Upper lobe of left lung (tissue), 4 donors: ENCODE data around the gene GNRH2.

Experiments
- CTCF ChIP-seq, 6 experiments: fragments of 450-650 bp in 4 of 6; fragments of 200-600 bp in 2 of 6; sonication (generic) in 2 of 6; IDR thresholded peaks; one replicate each; pipeline ENCODE4 v1.5.1; 2016 to 2019; ENCODE audit warnings: antibody characterized with exemption in 6 of 6
- POLR2A ChIP-seq, 4 donors: fragments of 450-650 bp; IDR thresholded peaks; one replicate each; pipeline ENCODE4 v1.5.1; 2016 to 2017; ENCODE audit warnings: antibody characterized with exemption in 4 of 4, mild to moderate bottlenecking in 2 of 4

- no peak for TF ChIP-seq CTCF (IDR thresholded peaks at IDR 0.05)
- TF ChIP-seq POLR2A (IDR thresholded peaks at IDR 0.05), result no peak
These were observed 24.0 kb downstream of the GNRH2 start for GRCh38 chr20:3067139-3068014.
